Vein endothelial cell (primary cell): Measurements from ENCODE around the gene PRRG3. TPM values are rescaled to one million over a fixed set of nuclear protein-coding genes. Genes with fewer than 3 reads are reported as not detected.

Experiments
- total RNA-seq: library from RNA; depleted of rRNA; stranded (reverse); fragments of >200 nt; gene quantifications from 2 replicates; pipeline ENCODE4 v1.2.3, GENCODE V29; 2012

Gene PRRG3
- total RNA-seq: not detected in 2 replicates

DNA sequence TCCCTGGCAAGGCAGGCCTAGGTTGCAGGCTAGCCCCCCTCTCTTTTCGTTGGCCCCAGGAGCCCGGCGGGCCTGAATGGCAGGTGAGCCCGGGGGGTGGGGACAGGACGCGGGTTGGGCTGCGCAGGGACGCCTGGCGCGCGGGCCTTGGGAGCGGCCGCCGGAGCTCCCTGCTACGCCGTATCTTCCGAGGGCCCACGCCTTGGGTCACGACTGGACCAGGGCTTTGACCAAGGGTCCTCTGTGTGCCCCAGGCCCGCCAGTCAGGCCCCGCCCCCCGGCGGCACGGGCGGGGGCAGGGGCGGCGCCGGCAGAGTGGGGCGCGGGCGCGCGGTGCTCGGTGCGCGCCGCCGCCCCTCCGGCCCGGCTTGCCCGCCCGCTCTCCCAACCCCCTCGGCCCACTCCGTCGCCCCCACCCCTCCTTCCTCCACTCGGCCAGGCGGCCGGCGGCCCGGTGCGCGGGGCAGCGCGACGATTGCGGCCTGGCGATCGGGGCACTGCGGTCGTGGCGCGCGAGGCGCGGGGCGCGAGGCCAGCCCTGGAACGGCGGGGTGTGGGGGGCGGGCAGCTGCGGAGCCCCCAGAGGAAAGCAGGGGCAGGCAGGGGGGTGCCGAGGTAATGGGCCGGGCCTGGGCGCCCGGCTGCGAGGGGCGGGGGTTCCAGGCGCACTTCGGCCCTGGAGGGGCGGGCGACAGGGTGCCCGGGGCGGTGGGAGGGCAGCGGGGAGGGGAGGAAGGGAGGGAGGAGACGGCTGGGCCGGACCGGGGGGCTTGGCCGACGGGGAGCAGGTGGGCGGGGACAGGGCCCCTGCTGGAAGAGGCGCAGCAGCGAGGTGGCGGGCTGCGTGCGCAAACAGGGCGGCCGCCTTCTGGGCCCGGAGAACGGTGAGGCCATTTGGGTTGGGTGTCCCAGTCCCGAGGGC is at the start of gene PRRG3:
Gene PRRG3, plus strand, starts transcription at position 798 of the 922 bp plus-strand sequence. CDS start 3,357 bp downstream, outside the sequence.

DNA sequence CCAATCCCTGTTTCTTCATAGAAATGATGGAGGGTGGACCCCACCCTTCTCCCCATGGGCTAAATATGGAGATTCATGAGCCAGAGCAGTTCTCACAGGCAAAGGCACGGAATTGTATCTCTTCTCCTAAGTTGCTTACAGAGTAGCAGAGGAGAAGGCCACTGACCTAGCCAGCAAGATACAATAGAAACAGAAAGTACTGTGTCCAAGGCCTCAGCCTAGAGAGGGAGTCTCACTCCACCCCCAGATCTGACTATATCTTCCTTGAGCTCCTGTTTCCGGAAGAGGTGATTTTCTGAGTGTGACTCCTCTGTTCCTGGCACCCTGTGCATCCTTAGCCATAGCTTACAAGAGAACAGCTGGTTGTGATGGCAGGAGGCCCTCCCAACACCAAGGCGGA is 20.5 kb downstream of the PRRG3 start, which contains the start of gene FATE1:
Gene FATE1, plus strand, starts transcription at position 284 of the 400 bp plus-strand sequence. Its CDS starts 85 bp downstream, at position 369.

DNA sequence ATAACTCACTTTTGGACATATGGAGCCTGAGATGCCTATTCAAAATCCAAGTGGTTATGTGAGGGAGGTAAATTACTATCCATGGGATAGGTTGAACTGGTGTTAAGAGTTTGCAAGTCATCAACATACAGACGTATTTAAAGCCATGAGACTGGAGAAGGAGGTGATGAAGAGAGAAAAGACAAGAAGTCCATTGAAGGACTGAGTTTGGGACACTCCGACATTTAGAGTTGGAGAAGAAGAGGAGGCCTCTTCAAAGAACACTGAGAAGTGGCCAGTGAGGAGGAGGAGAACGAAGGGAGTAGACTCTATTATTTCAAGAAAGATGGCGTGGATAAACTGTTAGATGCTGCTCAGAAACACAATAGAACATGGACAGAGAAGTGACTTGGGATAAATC is 39.2 kb downstream of the PRRG3 start, which contains the start of gene CNGA2:
Gene CNGA2, plus strand, starts transcription at position 301 of the 400 bp plus-strand sequence. CDS start 3,738 bp downstream, outside the sequence.

Other genes with a start within 250 kb of the PRRG3 start
- gene PASD1, start 131.8 kb upstream of the PRRG3 start, total RNA-seq: not detected in 2 replicates
- gene FATE1, start 20.6 kb downstream of the PRRG3 start, total RNA-seq: not detected in 2 replicates
- gene CNGA2, start 39.3 kb downstream of the PRRG3 start, total RNA-seq: not detected in 2 replicates
- not detected in 2 replicates for gene MAGEA4, start 217.4 kb downstream of the PRRG3 start, total RNA-seq